HuH-7.5 (cell line): Measurements from ENCODE around the gene NHLH1.
A peak's percentile ranks its signal among the peaks of the same experiment; 100 is the strongest.

Source experiments
- DNase-seq: peaks from one replicate; pipeline ENCODE4 v3.0.0; 2011; ENCODE audit warnings: low spot score

Gene NHLH1

DNA sequence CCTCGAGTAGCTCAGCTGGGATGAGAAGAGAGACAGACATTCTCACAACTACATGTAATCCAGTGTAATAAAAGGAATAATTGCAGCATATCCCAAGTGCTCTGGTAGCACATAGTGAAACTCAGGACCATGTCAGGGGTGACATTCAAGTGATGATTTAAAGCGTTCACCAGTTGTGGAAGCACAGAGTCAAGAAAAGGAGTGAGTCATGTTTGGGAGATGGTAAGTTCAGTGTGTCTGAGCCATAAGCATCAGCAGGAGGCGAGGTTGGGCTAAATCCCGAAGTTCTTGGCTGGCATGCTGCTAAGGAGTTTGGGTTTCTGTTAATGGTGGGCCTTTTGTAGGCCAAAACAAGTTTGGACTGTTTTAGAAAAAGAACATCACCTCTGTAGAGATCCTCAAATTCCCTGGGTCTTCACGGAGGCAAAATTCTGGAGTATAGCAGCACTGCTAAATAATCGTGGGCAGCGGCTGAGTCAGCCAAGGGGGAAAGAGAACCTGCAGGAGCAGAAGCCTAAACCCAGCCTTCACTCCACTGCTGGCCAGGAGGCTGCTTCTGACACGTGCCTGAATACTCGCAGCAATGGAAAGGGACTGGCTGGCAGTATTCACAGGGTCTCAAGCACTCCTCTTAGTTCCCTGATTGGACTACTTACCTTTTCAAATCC is 7.2 kb upstream of the NHLH1 start:
- DNase-seq: no peak

- no peak for DNase-seq
These were observed 6.6 kb upstream of the NHLH1 start for GRCh38 chr1:160360227-160360695.

GRCh38 chr1:160361199-160361598 is 5.7 kb upstream of the NHLH1 start:
- DNase-seq: no peak

DNA sequence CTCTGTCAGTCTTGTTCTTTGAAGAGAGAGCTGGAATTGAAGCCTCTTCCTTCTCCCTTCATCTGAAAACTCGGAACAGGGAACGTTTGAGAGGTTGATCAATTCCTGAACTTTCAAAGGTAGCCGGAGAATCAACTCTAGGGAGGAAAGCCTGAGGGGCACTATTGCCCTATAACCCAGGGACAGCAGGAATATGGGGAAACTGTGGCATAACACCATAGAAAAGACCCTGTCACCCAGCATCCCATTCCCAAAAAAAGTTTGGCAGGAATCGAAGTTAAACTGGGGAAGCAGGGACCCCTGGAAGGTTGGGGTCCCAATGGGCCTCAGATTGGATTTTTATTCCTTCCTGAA is 5.1 kb upstream of the NHLH1 start:
- DNase-seq: no peak

- DNase-seq: no peak
These were observed 4.5 kb upstream of the NHLH1 start for GRCh38 chr1:160362168-160362957.

- no peak for DNase-seq
These were observed 3.9 kb upstream of the NHLH1 start for GRCh38 chr1:160363010-160363409.

GRCh38 chr1:160363951-160364735 is 2.7 kb upstream of the NHLH1 start:
- no peak for DNase-seq

DNA sequence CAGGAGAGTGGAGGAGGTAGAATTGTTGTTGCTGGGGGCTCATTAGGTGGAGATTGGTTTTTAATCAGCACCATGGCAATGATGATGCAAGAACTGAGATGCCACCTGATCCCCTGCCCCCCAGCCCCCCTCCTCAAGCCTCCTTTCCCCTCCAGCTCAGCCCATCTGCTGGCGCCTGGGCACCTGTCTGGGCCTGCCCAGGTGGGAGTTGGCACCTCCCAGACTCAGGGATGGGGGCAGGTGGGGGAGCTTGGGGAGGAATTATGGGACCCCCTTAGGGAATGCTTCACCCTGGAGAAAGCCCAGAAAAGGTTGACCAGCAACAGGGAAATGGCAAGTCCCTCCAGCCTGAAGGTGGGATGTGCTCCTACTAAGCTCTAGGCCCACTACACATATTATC is 1.5 kb upstream of the NHLH1 start:
- DNase-seq: no peak

GRCh38 chr1:160367516-160367900 is 637 bp downstream of the NHLH1 start:
- no peak for DNase-seq

- DNase-seq: no peak
These were observed 1.4 kb downstream of the NHLH1 start for GRCh38 chr1:160367934-160368923.

DNA sequence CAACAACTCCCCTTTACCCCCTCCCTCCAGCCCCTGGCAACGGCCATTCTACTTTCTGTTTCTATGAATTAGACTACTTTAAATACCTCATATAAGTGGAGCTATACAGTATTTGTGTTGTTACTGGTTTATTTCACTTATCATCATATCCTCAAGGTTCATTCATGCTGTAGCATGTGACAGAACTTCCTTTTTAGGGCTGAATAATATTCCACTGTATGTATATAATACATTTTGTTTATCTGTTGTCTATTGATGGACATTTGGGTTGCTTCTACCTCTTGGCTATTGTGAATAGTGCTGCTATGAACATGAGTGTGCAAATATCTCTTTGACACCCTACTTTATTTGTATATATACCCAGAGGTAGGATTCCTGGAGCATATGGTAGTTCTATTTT is 2.2 kb downstream of the NHLH1 start:
- DNase-seq: no peak

DNA sequence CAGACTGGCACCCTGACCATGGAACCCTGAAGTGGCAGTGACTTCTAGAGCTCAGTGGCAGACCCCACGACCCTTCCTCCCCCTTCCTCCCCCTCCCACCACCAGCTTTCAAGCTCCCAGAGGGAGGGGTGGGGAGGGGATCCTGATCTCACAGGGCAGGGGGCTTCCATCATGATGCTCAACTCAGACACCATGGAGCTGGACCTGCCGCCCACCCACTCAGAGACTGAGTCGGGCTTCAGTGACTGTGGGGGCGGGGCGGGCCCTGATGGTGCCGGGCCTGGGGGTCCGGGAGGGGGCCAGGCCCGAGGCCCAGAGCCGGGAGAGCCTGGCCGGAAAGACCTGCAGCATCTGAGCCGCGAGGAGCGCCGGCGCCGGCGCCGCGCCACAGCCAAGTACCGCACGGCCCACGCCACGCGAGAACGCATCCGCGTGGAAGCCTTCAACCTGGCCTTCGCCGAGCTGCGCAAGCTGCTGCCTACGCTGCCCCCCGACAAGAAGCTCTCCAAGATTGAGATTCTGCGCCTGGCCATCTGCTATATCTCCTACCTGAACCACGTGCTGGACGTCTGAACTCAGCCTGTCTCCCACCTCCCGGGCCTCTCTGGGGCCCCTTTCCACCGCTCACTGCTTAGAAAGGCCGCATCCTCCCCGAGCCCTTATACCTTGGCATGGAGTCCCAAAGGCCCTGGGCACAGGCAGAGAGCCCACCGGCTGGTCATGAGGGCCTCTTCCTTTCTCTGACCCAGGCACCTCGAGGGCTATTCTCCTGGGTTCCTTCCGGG is 3.9 kb downstream of the NHLH1 start:
- DNase-seq: no peak

- DNase-seq: no peak
These were observed 4.4 kb downstream of the NHLH1 start for GRCh38 chr1:160371346-160371631.

- DNase-seq: no peak
These were observed 4.9 kb downstream of the NHLH1 start for GRCh38 chr1:160371756-160372155.

GRCh38 chr1:160373696-160374095 is 6.8 kb downstream of the NHLH1 start:
- DNase-seq: no peak

- DNase-seq: no peak
These were observed 7.6 kb downstream of the NHLH1 start for GRCh38 chr1:160374306-160375110.

DNA sequence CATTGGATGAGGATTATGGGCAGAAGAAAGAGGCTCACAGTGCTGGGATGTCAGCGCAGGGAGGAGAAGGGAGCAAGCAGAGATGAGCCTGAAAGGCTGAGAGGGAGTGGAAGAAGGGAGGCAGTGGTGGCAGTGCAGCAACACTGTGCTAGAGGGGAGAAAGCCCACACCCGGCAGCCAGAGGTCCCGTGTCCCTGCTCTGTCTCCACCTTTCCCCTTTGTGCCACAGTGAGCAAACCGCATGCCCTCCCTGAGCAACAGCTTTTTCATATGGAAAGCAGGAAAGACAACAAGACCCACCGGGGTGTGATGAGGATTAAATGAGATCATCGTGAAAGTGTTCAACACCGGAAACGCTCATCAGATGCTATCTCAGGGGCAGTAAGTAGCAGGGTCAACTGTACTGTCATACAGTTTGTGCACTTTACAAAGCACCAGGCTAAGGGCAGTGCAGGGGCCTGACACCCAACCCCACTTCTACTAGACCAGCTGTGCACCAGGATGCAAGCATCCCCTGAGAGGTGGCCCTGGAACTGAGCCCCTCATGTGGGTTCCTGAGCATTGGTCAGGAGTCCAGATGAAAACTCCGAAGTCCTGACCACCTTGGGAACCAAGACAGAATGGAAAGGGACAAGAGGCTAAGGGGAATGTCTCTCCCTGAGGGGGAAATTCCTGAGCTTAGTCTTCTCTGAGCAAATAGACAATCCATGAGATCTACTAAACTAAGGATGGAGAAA is 9.1 kb downstream of the NHLH1 start:
- no peak for DNase-seq

DNA sequence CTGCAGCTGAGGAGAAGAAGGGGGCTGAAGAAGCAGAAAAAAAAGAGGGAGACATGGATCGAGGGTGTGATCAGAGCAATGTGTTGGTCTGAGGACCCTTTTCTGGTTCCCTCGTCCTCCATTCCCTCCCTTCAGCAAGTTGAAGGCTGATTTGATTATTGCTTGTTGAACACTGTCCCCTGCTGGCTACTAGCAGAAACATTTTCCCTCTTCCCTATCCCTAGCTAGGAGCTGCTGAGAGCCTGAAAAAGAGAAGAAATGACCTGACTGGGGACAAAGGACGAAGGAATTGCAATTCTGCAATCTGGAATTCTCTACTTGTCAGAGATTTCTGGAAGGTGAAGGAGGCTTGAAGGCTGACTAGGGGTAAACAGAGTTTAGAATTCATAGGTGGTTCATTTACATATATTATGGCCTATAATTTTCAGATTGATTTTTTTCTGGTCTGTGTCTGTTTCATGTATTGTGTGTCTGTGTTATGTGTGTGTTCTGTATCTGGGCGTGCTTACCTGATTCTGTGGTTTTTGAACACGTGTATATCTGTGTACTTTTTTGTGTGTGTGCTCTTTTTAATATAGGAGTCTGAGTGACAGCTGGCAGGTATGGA is 9.8 kb downstream of the NHLH1 start:
- DNase-seq: peak; percentile 59

- no peak for DNase-seq
These were observed 10.8 kb downstream of the NHLH1 start for GRCh38 chr1:160377585-160378206.
